Activated T-helper 17 cell treated with anti-CD3 and anti-CD28 coated beads, Interleukin-2, amount 50 U/mL, for 72 hours (primary cell): ENCODE results near the gene CDX4. TPM values are rescaled to one million over a fixed set of nuclear protein-coding genes. Genes with fewer than 3 reads are reported as not detected.
"Not testable (repeated sequence)": the region's sequence is repeated elsewhere in the genome, so short reads cannot be mapped to it uniquely, and the experiment has no call there.

Experiments used
- ATAC-seq: fragments of 150-1000 bp; cut with Tn5 transposase; replicated peaks from 2 replicates; pipeline ENCODE4 v1.10.0; 2021; ENCODE audit warnings: mild to moderate bottlenecking, moderate library complexity
- H3K27ac Mint-ChIP-seq: one replicate; pipeline ENCODE4 v1.8.0; 2022; ENCODE audit warnings: mixed read lengths
- H3K27me3 Mint-ChIP-seq: one replicate; pipeline ENCODE4 v1.8.0; 2022; ENCODE audit warnings: mixed read lengths
- H3K36me3 Mint-ChIP-seq: one replicate; pipeline ENCODE4 v1.8.0; 2022; ENCODE audit warnings: low read depth, mild to moderate bottlenecking, mixed read lengths
- H3K4me1 Mint-ChIP-seq: one replicate; pipeline ENCODE4 v1.8.0; 2022; ENCODE audit warnings: mixed read lengths
- H3K4me3 Mint-ChIP-seq: one replicate; pipeline ENCODE4 v1.8.0; 2022; ENCODE audit warnings: mild to moderate bottlenecking, mixed read lengths
- H3K9me3 Mint-ChIP-seq: one replicate; pipeline ENCODE4 v1.8.0; 2022; ENCODE audit warnings: mixed read lengths
- total RNA-seq, 2 donors: library from RNA; stranded (reverse); gene quantifications; one replicate each; pipeline ENCODE4 v1.2.3, GENCODE V29; 2022

The CDX4 gene
- total RNA-seq = not detected

- Mint-ChIP-seq H3K4me3 (no peak within 1 kb of the TSS), H3K9me3 (peaks cover 4% of the 10 kb centered on the region), H3K36me3 (no peaks in the 10 kb centered on the region), H3K27ac (no peak within 1 kb of the TSS), H3K4me1 (no peaks in the 10 kb centered on the region), H3K27me3 (peaks cover 34% of the 10 kb centered on the region)
- no peak for ATAC-seq
Measured at GRCh38 chrX:73446831-73447230, at the start of gene CDX4. Gene CDX4, plus strand, starts transcription at chrX:73447053. Its CDS starts 201 bp downstream, at chrX:73447254.

DNA sequence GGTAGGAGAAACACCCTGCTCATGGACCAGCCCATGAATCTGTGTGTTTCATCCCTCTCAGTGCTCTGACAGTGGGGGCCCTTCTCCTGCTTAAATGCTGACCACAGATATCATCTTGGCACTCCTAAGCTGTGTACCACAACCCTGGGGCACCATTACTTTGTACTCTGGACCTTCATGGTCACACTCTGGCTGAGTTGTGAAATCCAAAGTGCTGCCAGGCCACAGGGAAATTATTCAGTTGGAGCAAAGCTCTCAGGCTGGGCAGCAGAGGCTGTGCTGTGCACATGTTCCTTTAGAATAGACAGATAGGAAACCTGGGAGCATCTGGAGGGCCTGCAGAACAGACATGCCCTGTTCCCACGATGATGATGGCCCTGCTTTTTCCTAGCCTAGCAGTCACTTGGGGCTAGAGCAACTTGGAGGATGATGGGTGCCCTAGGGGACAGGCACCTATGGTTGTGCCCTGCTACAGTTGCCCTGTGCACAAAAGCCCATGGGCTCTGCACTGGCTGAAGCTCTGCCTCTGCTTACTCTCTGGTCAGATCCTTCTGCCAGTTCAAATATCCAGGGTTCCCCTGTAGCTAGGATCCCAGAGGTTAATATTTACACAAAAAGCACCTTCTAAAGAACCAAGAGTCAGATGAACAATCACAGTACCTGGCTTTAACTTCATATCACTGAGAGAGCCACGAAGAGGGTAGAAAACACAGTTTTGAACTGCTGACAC is 48.5 kb upstream of the CDX4 start:
- no peaks in the 10 kb centered on the region for H3K9me3 Mint-ChIP-seq
- H3K4me3 Mint-ChIP-seq = no peak overlapping the region
- H3K27me3 Mint-ChIP-seq = peaks cover 5% of the 10 kb centered on the region
- no peaks in the 10 kb centered on the region for H3K4me1 Mint-ChIP-seq
- H3K27ac Mint-ChIP-seq = no peak overlapping the region
- no peaks in the 10 kb centered on the region for H3K36me3 Mint-ChIP-seq
- ATAC-seq = no peak

GRCh38 chrX:73400136-73400748 is 46.6 kb upstream of the CDX4 start:
- Mint-ChIP-seq H3K4me1 (no peaks in the 10 kb centered on the region), H3K27ac (no peak overlapping the region), H3K9me3 (no peaks in the 10 kb centered on the region), H3K36me3 (no peaks in the 10 kb centered on the region), H3K4me3 (no peak overlapping the region), H3K27me3 (peaks cover 5% of the 10 kb centered on the region)
- no peak for ATAC-seq

GRCh38 chrX:73401591-73402266 is 45.1 kb upstream of the CDX4 start:
- Mint-ChIP-seq H3K27me3 (peaks cover 5% of the 10 kb centered on the region), H3K4me1 (no peaks in the 10 kb centered on the region), H3K27ac (no peak overlapping the region), H3K9me3 (no peaks in the 10 kb centered on the region), H3K36me3 (no peaks in the 10 kb centered on the region), H3K4me3 (no peak overlapping the region)
- ATAC-seq = no peak

- H3K4me3 Mint-ChIP-seq = no peak overlapping the region
- peaks cover 3% of the 10 kb centered on the region for H3K27me3 Mint-ChIP-seq
- ATAC-seq = no peak
- H3K4me1 Mint-ChIP-seq = no peaks in the 10 kb centered on the region
- no peaks in the 10 kb centered on the region for H3K36me3 Mint-ChIP-seq
- no peak overlapping the region for H3K27ac Mint-ChIP-seq
- H3K9me3 Mint-ChIP-seq = peaks cover 2% of the 10 kb centered on the region
Measured at GRCh38 chrX:73412930-73413329, 33.9 kb upstream of the CDX4 start.

- Mint-ChIP-seq H3K27me3 (peaks cover 37% of the 10 kb centered on the region), H3K4me1 (no peaks in the 10 kb centered on the region), H3K4me3 (no peak overlapping the region), H3K27ac (no peak overlapping the region), H3K9me3 (peaks cover 4% of the 10 kb centered on the region), H3K36me3 (no peaks in the 10 kb centered on the region)
- ATAC-seq = no peak
Measured at GRCh38 chrX:73447311-73447794, 500 bp downstream of the CDX4 start.

DNA sequence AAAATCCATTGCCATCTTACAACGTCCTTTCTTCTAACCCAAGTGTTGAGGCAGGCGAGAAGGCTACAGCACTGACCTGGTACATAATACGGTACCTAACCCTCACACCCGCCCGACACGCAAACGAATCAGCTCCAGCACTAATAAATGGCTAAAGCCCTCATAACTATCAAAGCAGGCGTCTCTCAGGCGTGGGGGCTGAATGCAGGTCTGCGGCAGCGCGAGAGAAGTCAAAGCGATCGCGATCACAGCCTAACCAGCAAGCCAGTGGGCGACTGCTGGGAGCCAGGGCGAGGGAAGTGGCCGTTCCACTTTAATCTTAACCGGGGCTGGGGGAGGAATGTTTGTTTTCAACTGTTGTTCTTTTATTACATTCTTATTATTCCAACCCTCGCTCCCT is 1.5 kb downstream of the CDX4 start:
- no peak for ATAC-seq
- H3K36me3 Mint-ChIP-seq = no peaks in the 10 kb centered on the region
- no peaks in the 10 kb centered on the region for H3K4me1 Mint-ChIP-seq
- peaks cover 4% of the 10 kb centered on the region for H3K9me3 Mint-ChIP-seq
- H3K27ac Mint-ChIP-seq = no peak overlapping the region
- H3K27me3 Mint-ChIP-seq = peaks cover 37% of the 10 kb centered on the region
- H3K4me3 Mint-ChIP-seq = no peak overlapping the region

GRCh38 chrX:73455171-73455570 is 8.3 kb downstream of the CDX4 start:
- Mint-ChIP-seq H3K36me3 (no peaks in the 10 kb centered on the region), H3K27ac (no peak overlapping the region)

DNA sequence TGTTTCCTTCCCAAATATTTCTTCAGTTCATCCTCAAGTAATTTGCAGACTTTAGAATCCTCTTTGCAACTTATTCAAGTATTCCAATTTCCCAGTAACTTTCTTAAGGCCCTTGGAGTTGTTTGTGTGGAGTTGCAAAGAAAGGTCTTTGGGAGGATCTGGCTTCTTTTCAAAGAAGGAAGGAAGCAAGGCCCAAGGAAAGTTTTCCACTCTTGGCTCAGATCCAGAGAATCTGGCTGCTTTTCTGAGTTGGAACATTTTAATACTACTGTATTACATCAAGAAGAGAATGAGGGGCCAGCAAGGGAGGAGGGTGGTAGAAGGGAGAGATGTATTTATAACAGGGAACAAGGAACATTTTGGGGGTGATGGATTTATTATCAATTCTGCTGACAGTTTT is 10.5 kb downstream of the CDX4 start:
- Mint-ChIP-seq H3K4me1 (no peaks in the 10 kb centered on the region), H3K27ac (no peak overlapping the region), H3K9me3 (no peaks in the 10 kb centered on the region), H3K27me3 (peaks cover 7% of the 10 kb centered on the region), H3K4me3 (no peak overlapping the region), H3K36me3 (no peaks in the 10 kb centered on the region)
- no peak for ATAC-seq

More at GRCh38 chrX:73455171-73455570, 8.3 kb downstream of the CDX4 start:
- Mint-ChIP-seq H3K9me3 (no peaks in the 10 kb centered on the region), H3K4me3 (no peak overlapping the region), H3K4me1 (no peaks in the 10 kb centered on the region), H3K27me3 (peaks cover 12% of the 10 kb centered on the region)
- no peak for ATAC-seq

DNA sequence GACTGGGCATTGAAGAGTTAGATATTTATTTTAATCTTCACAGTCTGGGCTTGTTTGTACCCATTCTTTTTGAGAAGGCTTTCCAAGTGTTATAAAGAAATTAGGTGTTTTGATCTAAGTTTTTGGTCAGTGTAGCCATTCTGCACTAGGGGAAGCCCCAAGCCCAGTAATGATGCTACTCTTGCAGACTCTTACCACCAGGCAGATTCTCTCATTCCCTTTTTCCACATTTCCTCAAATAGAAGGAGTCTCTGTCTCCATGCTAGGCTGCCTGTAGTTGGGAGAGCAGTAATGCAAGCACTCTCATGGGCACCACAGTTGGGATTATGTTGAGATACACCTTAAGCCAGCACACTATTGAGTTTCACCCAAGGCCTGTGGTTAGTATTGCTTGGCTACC is 21.5 kb downstream of the CDX4 start:
- Mint-ChIP-seq H3K9me3 (no peaks in the 10 kb centered on the region), H3K4me1 (no peaks in the 10 kb centered on the region), H3K27ac (no peak overlapping the region), H3K27me3 (peaks cover 4% of the 10 kb centered on the region), H3K36me3 (no peaks in the 10 kb centered on the region), H3K4me3 (no peak overlapping the region)
- ATAC-seq = no peak

GRCh38 chrX:73478961-73479360 is 32.1 kb downstream of the CDX4 start:
- peaks cover 5% of the 10 kb centered on the region for H3K9me3 Mint-ChIP-seq
- H3K27ac Mint-ChIP-seq = no peak overlapping the region
- H3K27me3 Mint-ChIP-seq = peaks cover 5% of the 10 kb centered on the region
- no peaks in the 10 kb centered on the region for H3K36me3 Mint-ChIP-seq
- ATAC-seq = no peak
- no peak overlapping the region for H3K4me3 Mint-ChIP-seq
- H3K4me1 Mint-ChIP-seq = no peaks in the 10 kb centered on the region

GRCh38 chrX:73481521-73481920 is 34.7 kb downstream of the CDX4 start:
- no peak overlapping the region for H3K4me3 Mint-ChIP-seq
- peaks cover 5% of the 10 kb centered on the region for H3K9me3 Mint-ChIP-seq
- H3K4me1 Mint-ChIP-seq = no peaks in the 10 kb centered on the region
- peaks cover 7% of the 10 kb centered on the region for H3K27me3 Mint-ChIP-seq
- no peak for ATAC-seq
- H3K36me3 Mint-ChIP-seq = no peaks in the 10 kb centered on the region
- no peak overlapping the region for H3K27ac Mint-ChIP-seq

DNA sequence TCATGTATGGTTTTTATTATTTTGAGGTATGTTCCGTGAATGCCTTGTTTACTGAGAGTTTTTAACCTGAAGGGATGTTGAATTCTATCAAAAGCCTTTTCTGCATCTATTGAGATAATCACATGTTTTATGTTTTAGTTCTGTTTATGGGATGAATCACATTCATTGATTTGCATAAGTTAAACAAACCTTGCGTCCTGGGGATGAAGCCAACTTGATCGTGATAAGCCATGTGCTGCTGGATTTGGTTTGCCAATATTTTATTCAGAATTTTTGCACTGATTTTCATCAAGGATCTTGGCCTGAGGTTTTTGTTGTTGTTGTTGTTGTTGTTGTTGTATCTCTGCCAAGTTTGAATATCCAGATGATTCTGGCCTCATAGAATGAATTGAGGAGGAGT is 43.8 kb downstream of the CDX4 start:
- Mint-ChIP-seq H3K27me3 (no peaks in the 10 kb centered on the region), H3K9me3 (peaks cover 3% of the 10 kb centered on the region), H3K4me1 (no peaks in the 10 kb centered on the region), H3K36me3 (no peaks in the 10 kb centered on the region), H3K4me3 (no peak overlapping the region), H3K27ac (no peak overlapping the region)
- no peak for ATAC-seq

DNA sequence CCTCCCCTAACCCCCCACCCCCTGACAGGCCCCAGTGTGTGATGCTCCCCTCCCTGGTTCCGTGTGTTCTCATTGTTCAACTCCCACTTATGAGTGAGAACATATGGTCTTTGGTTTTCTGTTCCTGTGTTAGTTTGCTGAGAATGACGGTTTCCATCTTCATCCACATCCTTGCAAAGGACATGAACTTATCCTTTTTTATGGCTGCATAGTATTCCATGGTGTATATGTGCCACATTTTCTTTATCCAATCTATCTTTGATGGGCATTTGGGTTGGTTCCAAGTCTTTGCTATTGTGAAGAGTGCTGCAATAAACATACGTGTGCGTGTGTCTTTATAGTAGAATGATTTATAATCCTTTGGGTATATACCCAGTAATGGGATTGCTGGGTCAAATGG is 45.3 kb downstream of the CDX4 start:
- not testable (repeated sequence) for ATAC-seq, H3K4me3 Mint-ChIP-seq, H3K27ac Mint-ChIP-seq, H3K4me1 Mint-ChIP-seq, H3K9me3 Mint-ChIP-seq, H3K27me3 Mint-ChIP-seq, H3K36me3 Mint-ChIP-seq
